Stimulated activated naive CD8-positive, alpha-beta T cell treated with anti-CD3 and anti-CD28 coated beads, Interleukin-15, amount 100 ng/mL, for 72 hours (primary cell): ENCODE measurements around the gene RPS16.

Experiments
- ATAC-seq: fragments of 150-1000 bp; cut with Tn5 transposase; 2 replicates; pipeline ENCODE4 v1.10.0; 2021; ENCODE audit warnings: mild to moderate bottlenecking, moderate library complexity
- DNase-seq, 2 donors: peaks; one replicate each; pipeline ENCODE4 v3.0.0; 2021 to 2022
- H3K27ac Mint-ChIP-seq, 2 donors: one replicate each; pipeline ENCODE4 v1.8.0; 2022; ENCODE audit warnings: mild to moderate bottlenecking in 2 of 2, mixed read lengths in 2 of 2, moderate library complexity in 2 of 2
- H3K27me3 Mint-ChIP-seq: one replicate; pipeline ENCODE4 v1.8.0; 2022; ENCODE audit warnings: mixed read lengths
- H3K4me1 Mint-ChIP-seq: one replicate; pipeline ENCODE4 v1.8.0; 2022; ENCODE audit warnings: mild to moderate bottlenecking, mixed read lengths
- H3K4me3 Mint-ChIP-seq, 2 donors: one replicate each; pipeline ENCODE4 v1.8.0; 2022; ENCODE audit warnings: mild to moderate bottlenecking in 2 of 2, mixed read lengths in 2 of 2, moderate library complexity in 1 of 2
- H3K9me3 Mint-ChIP-seq, 2 donors: one replicate each; pipeline ENCODE4 v1.8.0; 2022; ENCODE audit warnings: mixed read lengths in 2 of 2

The RPS16 gene

DNA sequence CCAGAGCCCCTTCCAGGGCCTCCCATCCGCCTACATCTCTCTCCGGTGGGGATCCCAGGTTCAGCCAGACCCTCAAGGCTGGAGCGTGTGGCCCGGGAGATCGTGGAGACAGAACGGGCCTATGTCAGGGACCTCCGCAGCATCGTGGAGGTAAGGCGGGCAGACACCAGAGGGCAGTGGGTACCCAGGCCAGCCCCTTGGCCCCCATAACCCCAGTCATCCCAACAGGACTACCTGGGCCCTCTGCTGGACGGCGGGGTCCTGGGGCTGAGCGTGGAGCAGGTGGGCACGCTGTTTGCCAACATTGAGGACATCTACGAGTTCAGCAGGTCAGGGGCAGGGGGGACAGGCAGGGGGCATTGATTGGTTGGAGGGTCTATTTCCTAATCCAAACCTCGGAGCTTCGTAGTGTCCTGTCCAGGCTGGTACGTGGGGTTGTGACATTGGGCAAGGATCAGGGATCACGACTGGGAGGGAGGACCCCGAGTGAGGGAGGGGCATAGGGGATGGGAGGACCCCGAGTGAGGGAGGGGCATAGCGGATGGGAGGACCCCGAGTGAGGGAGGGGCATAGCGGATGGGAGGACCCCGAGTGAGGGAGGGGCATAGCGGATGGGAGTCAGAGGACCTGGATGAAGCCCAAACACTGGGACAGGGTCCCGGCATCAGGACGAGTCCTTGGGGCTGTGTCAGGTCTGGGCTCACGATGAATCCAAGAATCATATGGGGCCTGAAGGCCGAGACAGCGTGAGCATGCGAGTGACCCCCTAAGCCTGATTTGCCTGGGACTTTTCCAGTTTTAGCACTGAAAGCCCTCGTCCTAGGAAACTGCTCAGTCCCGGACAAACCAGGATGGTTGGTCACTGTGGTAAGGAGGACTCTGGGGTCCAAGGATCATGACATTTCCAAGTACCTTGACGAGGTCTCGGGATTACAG is 20.4 kb downstream of the RPS16 start:
- H3K4me3 Mint-ChIP-seq = peak overlapping the region in 1 of 2 donors; percentile 14
- no peak for ATAC-seq
- H3K4me1 Mint-ChIP-seq = peaks cover 40% of the 10 kb centered on the region
- DNase-seq = no peak
- H3K27ac Mint-ChIP-seq = no peak overlapping the region
- H3K9me3 Mint-ChIP-seq = no peaks in the 10 kb centered on the region
- H3K27me3 Mint-ChIP-seq = no peaks in the 10 kb centered on the region

DNA sequence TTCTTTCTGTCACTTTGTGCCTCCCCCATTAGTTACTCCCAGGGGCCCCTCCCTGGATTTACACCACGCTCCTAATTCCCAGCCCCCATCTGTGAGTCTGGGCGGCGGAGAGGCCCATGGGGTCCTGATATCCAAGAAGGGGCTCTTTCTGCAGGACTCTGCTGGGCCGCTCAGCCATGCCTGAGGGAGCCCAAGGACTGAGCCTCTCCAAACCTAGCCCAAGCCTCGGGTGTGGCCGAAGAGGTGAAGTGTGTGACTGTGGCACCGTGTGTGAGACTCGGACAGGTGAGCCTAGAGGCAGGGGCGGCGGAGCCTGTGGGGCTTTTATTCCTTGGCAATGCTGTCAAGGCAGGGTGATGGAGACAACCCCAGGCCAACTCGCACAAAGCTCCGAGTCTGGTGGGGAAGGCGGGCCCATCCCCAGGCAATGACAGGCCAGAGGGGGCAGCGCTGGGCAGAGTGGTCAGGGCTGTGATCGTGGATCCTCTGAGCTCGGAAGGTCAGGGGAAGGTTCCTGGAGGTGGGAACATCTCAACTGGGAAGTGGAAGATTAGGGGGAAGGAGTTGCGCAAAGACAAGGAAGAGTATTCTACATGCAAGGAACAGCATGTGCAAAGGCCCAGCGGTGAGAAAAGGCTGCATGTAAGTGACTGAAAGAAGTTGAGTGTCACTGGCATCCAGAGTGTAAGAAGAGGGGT is 21.7 kb downstream of the RPS16 start:
- H3K27ac Mint-ChIP-seq = peak overlapping the region; percentile 87 to 91
- H3K4me1 Mint-ChIP-seq = peaks cover 47% of the 10 kb centered on the region
- no peaks in the 10 kb centered on the region for H3K9me3 Mint-ChIP-seq
- no peak for DNase-seq
- ATAC-seq = no peak
- peak overlapping the region; percentile 91 to 98 for H3K4me3 Mint-ChIP-seq
- H3K27me3 Mint-ChIP-seq = no peaks in the 10 kb centered on the region

DNA sequence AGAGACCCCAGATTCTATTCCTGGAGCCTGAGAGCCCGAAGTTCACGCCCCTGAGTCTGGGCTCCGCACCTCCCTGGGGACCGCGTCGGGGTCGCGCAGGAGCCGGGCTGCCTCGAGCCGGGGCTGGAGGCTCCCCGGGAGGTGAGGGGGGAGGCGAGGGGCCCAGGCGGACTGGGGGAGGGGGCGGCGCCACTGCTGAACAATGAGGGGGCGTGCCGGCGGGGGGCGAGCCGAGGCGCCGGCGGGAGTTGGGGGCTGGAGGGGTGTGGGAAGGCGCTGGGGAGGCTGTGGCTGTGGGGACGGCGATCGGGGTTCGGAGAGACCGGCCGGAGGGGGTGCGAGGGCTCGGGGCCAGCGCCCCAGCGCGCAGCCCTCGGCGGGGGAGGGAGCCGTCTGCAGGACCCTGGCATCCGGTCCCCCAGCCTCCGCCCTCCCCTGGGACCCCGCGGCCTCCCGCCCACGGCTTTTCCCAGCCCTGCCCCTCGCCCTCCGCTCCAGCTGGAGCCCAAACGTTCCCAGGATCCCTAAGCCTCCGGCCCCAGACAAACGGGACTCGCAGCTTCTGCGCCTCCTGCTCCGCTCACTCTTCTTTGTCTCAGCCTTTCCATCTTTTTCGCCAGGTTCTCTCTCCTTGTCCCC is 22.4 kb downstream of the RPS16 start:
- peak overlapping the region; percentile 91 to 98 for H3K4me3 Mint-ChIP-seq
- no peaks in the 10 kb centered on the region for H3K27me3 Mint-ChIP-seq
- H3K4me1 Mint-ChIP-seq = peaks cover 54% of the 10 kb centered on the region
- peak overlapping the region; percentile 91 to 95 for H3K27ac Mint-ChIP-seq
- no peak for ATAC-seq
- DNase-seq = no peak
- H3K9me3 Mint-ChIP-seq = no peaks in the 10 kb centered on the region

GRCh38 chr19:39412867-39413271 is 22.9 kb downstream of the RPS16 start:
- ATAC-seq = no peak
- Mint-ChIP-seq H3K27me3 (no peaks in the 10 kb centered on the region), H3K4me3 (peak overlapping the region; percentile 91), H3K4me1 (peaks cover 59% of the 10 kb centered on the region), H3K27ac (peak overlapping the region; percentile 84 to 95), H3K9me3 (no peaks in the 10 kb centered on the region)
- no peak for DNase-seq

- Mint-ChIP-seq H3K4me3 (peak within 1 kb of the TSS; percentile 91 to 98), H3K4me1 (peaks cover 61% of the 10 kb centered on the region), H3K27ac (peak within 1 kb of the TSS; percentile 95 to 100), H3K27me3 (no peaks in the 10 kb centered on the region), H3K9me3 (no peaks in the 10 kb centered on the region)
- ATAC-seq (peak; percentile 78), DNase-seq (peak; percentile 98 to 99)
Observed at GRCh38 chr19:39412100-39412866, 23.5 kb downstream of the RPS16 start, which contains the start of gene PLEKHG2. Gene PLEKHG2, plus strand, starts transcription at chr19:39412669. Its CDS starts 1,418 bp downstream, at chr19:39414087.

- Mint-ChIP-seq H3K27me3 (no peaks in the 10 kb centered on the region), H3K9me3 (no peaks in the 10 kb centered on the region), H3K4me3 (peak overlapping the region; percentile 91), H3K4me1 (peaks cover 61% of the 10 kb centered on the region), H3K27ac (peak overlapping the region; percentile 95 to 100)
- peak; percentile 61 for ATAC-seq
- peak; percentile 90 for DNase-seq
Observed at GRCh38 chr19:39411832-39412099, 24.0 kb downstream of the RPS16 start.

DNA sequence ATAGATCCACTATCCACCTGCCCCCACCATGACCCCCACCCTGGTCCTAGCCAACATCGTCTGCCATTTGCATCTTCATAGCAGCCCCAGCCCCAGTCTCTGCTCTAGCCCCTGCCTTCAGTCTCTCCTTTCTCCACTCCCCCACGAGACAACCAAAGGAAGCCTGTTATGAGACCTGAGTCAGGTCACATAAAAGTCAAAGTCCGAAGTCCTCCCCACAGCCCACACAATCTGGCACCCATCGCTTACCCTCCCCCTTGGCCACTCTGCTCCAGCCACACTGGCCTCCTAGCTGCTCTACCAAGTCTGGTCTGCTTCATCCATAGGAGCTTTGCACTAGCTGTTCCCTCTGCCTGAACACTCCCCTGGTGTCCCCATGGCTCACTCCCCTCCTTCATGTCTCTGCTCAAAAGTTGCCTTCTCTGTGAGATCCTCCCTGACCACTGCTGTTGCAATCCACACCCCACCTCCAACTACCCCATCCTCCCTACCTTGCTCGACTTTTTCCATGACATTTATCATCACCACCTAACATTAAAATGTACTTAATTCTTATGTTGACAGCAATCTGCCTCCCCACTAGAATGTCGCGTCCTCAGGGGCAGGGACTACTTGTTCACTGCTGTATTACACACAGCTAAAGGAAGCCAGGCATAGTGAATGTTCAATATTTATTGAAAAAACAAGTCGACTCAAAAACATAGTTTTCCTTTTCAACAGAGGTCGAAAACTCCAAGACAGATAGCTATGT is 24.5 kb downstream of the RPS16 start:
- DNase-seq (no peak), ATAC-seq (no peak)
- Mint-ChIP-seq H3K9me3 (no peaks in the 10 kb centered on the region), H3K4me1 (peaks cover 64% of the 10 kb centered on the region), H3K27me3 (no peaks in the 10 kb centered on the region), H3K27ac (peak overlapping the region; percentile 95 to 100), H3K4me3 (peak overlapping the region; percentile 91)

DNA sequence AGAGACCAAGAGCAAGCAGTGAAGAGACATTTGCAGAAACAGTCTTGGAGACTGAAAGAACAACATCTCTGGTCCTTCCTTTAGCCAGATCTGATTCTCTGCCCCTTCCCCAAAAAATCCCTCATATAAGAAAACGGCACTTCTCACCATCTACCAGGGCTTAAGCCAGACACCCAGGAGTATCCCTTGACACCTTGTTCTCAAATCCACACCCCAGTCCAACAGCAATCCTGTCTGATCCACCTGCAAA is 25.0 kb downstream of the RPS16 start:
- ATAC-seq = no peak
- Mint-ChIP-seq H3K9me3 (no peaks in the 10 kb centered on the region), H3K4me3 (peak overlapping the region; percentile 91), H3K4me1 (peaks cover 68% of the 10 kb centered on the region), H3K27ac (peak overlapping the region; percentile 96 to 97), H3K27me3 (no peaks in the 10 kb centered on the region)
- DNase-seq = no peak

DNA sequence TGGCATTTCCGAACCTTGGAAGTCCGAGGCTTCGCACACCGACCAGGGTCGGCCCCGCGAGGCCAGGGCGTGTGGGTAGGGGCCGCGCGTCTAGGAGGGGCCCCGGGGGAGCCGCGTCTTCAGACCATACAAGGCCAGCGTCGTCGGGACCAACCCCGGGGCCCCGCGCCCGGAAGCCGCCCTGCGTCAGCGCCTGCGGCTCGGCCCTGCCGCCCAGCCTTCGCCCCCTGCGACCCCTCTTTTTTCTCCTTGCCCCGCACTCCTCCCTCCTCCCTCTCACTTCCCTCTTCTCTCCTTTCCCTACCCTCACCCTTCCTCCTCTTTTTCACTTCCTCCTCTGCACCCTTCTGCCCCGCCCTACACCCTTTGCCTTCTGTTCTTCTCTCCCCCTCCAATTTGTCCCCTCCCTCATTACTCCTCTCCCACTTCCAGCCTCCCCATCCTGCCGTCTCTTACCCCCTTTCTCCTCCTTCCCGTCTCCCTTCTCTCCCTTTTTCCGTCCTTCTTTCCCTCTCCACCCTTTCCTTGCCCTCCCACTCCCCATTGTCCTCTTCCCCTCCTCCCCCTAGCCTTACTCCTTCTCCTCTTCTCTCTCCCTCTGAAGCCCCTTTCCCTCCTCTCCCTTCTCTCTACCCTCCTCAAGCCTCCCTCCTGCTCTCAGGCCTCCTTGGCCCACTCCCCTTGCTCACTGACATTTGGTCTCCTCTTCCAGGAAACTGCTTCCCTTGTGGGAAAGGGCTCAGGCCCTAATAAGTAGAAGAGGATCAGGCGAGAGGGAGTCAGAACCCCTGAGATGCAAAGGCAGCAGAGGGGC is 25.5 kb downstream of the RPS16 start:
- DNase-seq = peak; percentile 54 to 68
- H3K4me1 Mint-ChIP-seq = peaks cover 70% of the 10 kb centered on the region

GRCh38 chr19:39409208-39410016 is 26.3 kb downstream of the RPS16 start:
- DNase-seq = peak; percentile 75 to 82
- peak; percentile 4 for ATAC-seq
- peak overlapping the region; percentile 91 for H3K4me3 Mint-ChIP-seq
- peak overlapping the region; percentile 96 to 97 for H3K27ac Mint-ChIP-seq
- no peaks in the 10 kb centered on the region for H3K9me3 Mint-ChIP-seq
- peaks cover 71% of the 10 kb centered on the region for H3K4me1 Mint-ChIP-seq
- H3K27me3 Mint-ChIP-seq = no peaks in the 10 kb centered on the region

More for the DNA sequence above, 25.5 kb downstream of the RPS16 start:
- H3K9me3 Mint-ChIP-seq = no peaks in the 10 kb centered on the region
- peak overlapping the region; percentile 91 for H3K4me3 Mint-ChIP-seq
- H3K27me3 Mint-ChIP-seq = no peaks in the 10 kb centered on the region
- ATAC-seq = peak; percentile 35
- H3K27ac Mint-ChIP-seq = peak overlapping the region; percentile 96 to 97

DNA sequence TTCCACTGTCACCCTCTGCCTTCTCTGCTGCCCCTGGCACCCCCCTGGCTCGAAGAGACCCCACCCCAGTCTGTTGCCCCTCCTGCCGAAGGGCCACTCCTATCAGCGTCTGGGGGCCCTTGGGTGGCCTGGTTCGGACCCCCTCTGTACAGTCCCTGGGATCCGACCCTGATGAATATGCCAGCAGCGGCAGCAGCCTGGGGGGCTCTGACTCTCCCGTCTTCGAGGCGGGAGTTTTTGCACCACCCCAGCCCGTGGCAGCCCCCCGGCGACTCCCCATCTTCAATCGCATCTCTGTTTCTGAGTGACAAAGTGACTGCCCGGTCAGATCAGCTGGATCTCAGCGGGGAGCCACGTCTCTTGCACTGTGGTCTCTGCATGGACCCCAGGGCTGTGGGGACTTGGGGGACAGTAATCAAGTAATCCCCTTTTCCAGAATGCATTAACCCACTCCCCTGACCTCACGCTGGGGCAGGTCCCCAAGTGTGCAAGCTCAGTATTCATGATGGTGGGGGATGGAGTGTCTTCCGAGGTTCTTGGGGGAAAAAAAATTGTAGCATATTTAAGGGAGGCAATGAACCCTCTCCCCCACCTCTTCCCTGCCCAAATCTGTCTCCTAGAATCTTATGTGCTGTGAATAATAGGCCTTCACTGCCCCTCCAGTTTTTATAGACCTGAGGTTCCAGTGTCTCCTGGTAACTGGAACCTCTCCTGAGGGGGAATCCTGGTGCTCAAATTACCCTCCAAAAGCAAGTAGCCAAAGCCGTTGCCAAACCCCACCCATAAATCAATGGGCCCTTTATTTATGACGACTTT is 27.1 kb downstream of the RPS16 start:
- Mint-ChIP-seq H3K9me3 (no peaks in the 10 kb centered on the region), H3K27ac (peak overlapping the region; percentile 96 to 99), H3K27me3 (no peaks in the 10 kb centered on the region), H3K4me1 (peaks cover 71% of the 10 kb centered on the region), H3K4me3 (peak overlapping the region; percentile 80 to 91)
- no peak for ATAC-seq
- DNase-seq = no peak

DNA sequence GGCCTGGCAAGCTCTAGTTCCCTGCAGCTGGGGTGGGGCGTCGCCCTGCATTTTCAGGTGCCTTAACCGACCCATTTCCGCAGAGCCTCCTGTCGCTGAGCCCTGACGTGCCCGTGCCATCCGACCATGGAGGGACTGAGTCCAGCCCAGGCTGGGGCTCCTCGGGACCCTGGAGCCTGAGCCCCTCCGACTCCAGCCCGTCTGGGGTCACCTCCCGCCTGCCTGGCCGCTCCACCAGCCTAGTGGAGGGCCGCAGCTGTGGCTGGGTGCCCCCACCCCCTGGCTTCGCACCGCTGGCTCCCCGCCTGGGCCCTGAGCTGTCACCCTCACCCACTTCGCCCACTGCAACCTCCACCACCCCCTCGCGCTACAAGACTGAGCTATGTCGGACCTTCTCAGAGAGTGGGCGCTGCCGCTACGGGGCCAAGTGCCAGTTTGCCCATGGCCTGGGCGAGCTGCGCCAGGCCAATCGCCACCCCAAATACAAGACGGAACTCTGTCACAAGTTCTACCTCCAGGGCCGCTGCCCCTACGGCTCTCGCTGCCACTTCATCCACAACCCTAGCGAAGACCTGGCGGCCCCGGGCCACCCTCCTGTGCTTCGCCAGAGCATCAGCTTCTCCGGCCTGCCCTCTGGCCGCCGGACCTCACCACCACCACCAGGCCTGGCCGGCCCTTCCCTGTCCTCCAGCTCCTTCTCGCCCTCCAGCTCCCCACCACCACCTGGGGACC is 27.9 kb downstream of the RPS16 start:
- H3K27me3 Mint-ChIP-seq = no peaks in the 10 kb centered on the region
- DNase-seq (peak; percentile 73 to 78), ATAC-seq (peak; percentile 25)
- peak overlapping the region; percentile 96 to 99 for H3K27ac Mint-ChIP-seq
- peaks cover 73% of the 10 kb centered on the region for H3K4me1 Mint-ChIP-seq
- no peaks in the 10 kb centered on the region for H3K9me3 Mint-ChIP-seq
- peak overlapping the region; percentile 80 to 91 for H3K4me3 Mint-ChIP-seq
